Smooth muscle cell (in vitro differentiated cells): ENCODE results near the gene CDK12. TPM values are rescaled to one million over a fixed set of nuclear protein-coding genes. Genes with fewer than 3 reads are reported as not detected.

Experiments
- DNase-seq: peaks from one replicate; lab custom pipeline; 2025; ENCODE audit not compliant: unreplicated experiment; lab: John Stamatoyannopoulos, UW
- H2AFZ ChIP-seq: fragments of 200-600 bp; sonication (generic); 2 replicates; pipeline ENCODE4 v1.6.0; 2016; ENCODE audit warnings: antibody characterized with exemption, low read depth, mild to moderate bottlenecking
- H3F3A ChIP-seq: fragments of 200-600 bp; sonication (generic); 2 replicates; pipeline ENCODE4 v1.6.0; 2017; ENCODE audit warnings: antibody characterized with exemption, low read depth
- H3K27ac ChIP-seq: fragments of 200-600 bp; sonication (generic); 2 replicates; pipeline ENCODE4 v1.5.1; 2016; ENCODE audit warnings: low read depth, mild to moderate bottlenecking
- H3K27me3 ChIP-seq: fragments of 200-600 bp; sonication (generic); 2 replicates; pipeline ENCODE4 v1.6.1; 2016; ENCODE audit warnings: low read depth, mild to moderate bottlenecking
- H3K36me3 ChIP-seq: fragments of 200-600 bp; sonication (generic); 2 replicates; pipeline ENCODE4 v1.5.1; 2016; ENCODE audit warnings: low read depth
- H3K4me1 ChIP-seq: fragments of 200-600 bp; sonication (generic); 2 replicates; pipeline ENCODE4 v1.5.1; 2016; ENCODE audit warnings: low read depth
- H3K4me2 ChIP-seq: fragments of 200-600 bp; sonication (generic); 2 replicates; pipeline ENCODE4 v1.6.0; 2016; ENCODE audit warnings: mild to moderate bottlenecking
- H3K4me3 ChIP-seq: fragments of 200-600 bp; sonication (generic); 2 replicates; pipeline ENCODE4 v1.5.1; 2016; ENCODE audit warnings: mild to moderate bottlenecking
- H3K79me2 ChIP-seq: fragments of 200-600 bp; sonication (generic); 2 replicates; pipeline ENCODE4 v1.6.0; 2016; ENCODE audit warnings: low read depth, mild to moderate bottlenecking
- H3K9ac ChIP-seq: fragments of 200-600 bp; sonication (generic); 2 replicates; pipeline ENCODE4 v1.6.0; 2016; ENCODE audit warnings: low read depth
- H3K9me3 ChIP-seq: fragments of 200-600 bp; sonication (generic); replicated peaks from 2 replicates; pipeline ENCODE4 v1.5.1; 2016; ENCODE audit warnings: low read depth
- H4K20me1 ChIP-seq: fragments of 200-600 bp; sonication (generic); 2 replicates; pipeline ENCODE4 v1.6.0; 2016; ENCODE audit warnings: low read depth
- WGBS: methylation state at CpG from one replicate; pipeline ENCODE4 v1.1.7; 2016; ENCODE audit warnings: low lambda C conversion rate; 5-methylcytosine and 5-hydroxymethylcytosine counted together
- polyA plus RNA-seq: library from polyadenylated mRNA; unstranded; fragments of >200 nt; fragmentation: Nextera tagmentation; extraction: Ambion mirVana; gene quantifications from 2 replicates; pipeline ENCODE4 v1.2.1, GENCODE V29; 2016
- total RNA-seq: library from RNA; depleted of rRNA; stranded (reverse); fragments of >200 nt; gene quantifications from 2 replicates; pipeline ENCODE4 v1.2.3, GENCODE V29; 2014
- TF ChIP-seq, protein P1 (sequence below): fragments of 200-600 bp; sonication (generic); IDR thresholded peaks from 2 replicates; pipeline ENCODE4 v1.5.1; 2017; ENCODE audit warnings: borderline replicate concordance, mild to moderate bottlenecking, antibody characterized with exemption; ENCODE audit not compliant: insufficient read depth, poor library complexity, severe bottlenecking

Gene CDK12
- total and polyA plus RNA-seq, 2 experiments from 2014 or later, result 5.8 to 37.7 TPM

DNA sequence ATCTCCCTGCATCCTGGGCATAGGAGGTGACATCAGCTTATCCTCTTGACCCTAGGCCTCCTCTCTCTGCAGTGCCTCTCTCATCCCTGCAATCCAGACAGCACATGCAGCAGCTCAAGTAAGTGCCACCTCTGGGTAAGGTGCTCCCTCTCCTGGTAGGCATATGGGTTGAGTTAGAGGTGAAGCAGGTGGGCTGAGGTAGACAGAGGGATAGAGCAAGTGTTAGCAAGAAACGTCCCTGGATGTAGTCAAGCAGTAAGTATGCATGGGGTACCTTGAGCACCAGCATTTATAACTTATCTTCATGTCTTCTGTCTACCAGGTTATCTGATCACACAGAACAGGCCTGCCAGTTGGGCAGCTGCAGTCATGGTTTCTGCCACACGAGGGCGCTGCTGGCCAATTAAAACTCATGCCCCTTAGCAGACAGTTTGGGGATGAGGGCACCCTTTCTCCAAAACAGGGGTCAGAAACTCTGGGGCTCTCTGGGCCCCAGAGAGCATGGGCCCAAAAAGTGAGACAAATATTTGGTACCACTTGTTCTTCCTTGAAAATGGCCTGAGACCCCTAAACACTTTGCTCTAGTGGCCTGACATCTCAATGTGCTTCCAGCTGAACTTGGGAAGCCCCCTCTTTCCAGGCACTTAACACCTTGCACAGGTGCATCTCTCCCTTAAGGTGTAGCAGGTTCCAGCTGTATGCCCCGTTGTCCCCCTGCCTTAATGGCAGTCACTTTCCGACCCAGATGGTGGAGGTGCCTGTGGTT lies 86.6 kb downstream of the CDK12 start:
- no peak overlapping the region for H3K4me3 ChIP-seq
- H3K4me2 ChIP-seq, result no peak overlapping the region
- no peaks in the 10 kb centered on the region for H3K36me3 ChIP-seq
- no peaks in the 10 kb centered on the region for H3K27me3 ChIP-seq
- no peaks in the 10 kb centered on the region for H3K4me1 ChIP-seq
- no peak overlapping the region for H3K9ac ChIP-seq
- H2AFZ ChIP-seq, result no peak overlapping the region
- no peak overlapping the region for H3K27ac ChIP-seq
- no peaks in the 10 kb centered on the region for H3K79me2 ChIP-seq
- no peaks in the 10 kb centered on the region for H3K9me3 ChIP-seq
- 29% methylated on average over 5 of the region's 5 CpGs for WGBS
- TF ChIP-seq, protein P1, sequence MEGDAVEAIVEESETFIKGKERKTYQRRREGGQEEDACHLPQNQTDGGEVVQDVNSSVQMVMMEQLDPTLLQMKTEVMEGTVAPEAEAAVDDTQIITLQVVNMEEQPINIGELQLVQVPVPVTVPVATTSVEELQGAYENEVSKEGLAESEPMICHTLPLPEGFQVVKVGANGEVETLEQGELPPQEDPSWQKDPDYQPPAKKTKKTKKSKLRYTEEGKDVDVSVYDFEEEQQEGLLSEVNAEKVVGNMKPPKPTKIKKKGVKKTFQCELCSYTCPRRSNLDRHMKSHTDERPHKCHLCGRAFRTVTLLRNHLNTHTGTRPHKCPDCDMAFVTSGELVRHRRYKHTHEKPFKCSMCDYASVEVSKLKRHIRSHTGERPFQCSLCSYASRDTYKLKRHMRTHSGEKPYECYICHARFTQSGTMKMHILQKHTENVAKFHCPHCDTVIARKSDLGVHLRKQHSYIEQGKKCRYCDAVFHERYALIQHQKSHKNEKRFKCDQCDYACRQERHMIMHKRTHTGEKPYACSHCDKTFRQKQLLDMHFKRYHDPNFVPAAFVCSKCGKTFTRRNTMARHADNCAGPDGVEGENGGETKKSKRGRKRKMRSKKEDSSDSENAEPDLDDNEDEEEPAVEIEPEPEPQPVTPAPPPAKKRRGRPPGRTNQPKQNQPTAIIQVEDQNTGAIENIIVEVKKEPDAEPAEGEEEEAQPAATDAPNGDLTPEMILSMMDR, result peak; percentile 93
- H3F3A ChIP-seq, result no peaks in the 10 kb centered on the region
- peak; percentile 13 for DNase-seq
- no peaks in the 10 kb centered on the region for H4K20me1 ChIP-seq

DNA sequence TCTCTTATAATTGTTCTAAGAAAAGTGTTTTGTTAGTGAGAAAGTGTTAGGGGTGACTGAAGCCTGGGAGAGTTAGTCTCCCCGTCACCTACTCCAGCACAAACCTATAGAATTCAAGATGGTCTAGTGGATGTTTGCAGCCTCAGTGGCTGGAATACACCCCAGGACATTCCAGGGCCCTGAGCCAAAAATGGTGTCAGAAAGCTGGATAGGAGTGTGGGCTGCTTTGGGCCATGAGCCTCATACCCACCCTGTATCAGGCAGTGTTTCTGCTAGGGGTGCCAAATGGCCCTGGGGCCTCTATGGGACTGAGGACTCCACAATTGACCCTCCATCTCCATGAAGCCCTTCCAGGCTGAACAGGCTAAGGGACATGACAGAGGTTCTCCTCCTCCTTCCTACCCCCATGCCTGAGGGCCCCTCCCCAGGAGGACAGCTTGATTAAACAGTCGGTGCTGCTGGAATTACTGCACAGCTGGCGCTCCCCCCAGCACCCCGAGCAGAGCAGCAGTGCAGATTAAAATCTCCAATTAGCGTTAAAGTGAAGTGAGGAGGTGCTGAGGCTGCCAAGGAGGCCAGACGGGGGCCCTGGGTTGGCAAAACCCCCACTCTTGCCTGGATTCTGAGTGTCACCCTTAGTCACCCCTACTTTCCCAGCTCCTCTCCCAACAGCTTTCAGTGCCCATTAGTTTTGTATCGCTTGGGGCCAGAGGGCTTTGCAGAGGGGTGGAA lies 87.4 kb downstream of the CDK12 start:
- H3K27ac ChIP-seq, result no peak overlapping the region
- H3K9ac ChIP-seq, result no peak overlapping the region
- DNase-seq, result no peak
- H4K20me1 ChIP-seq, result no peaks in the 10 kb centered on the region
- H3K4me3 ChIP-seq, result no peak overlapping the region
- H3F3A ChIP-seq, result no peaks in the 10 kb centered on the region
- no peaks in the 10 kb centered on the region for H3K36me3 ChIP-seq
- no peak overlapping the region for H2AFZ ChIP-seq
- no peaks in the 10 kb centered on the region for H3K9me3 ChIP-seq
- no peaks in the 10 kb centered on the region for H3K4me1 ChIP-seq
- H3K4me2 ChIP-seq, result no peak overlapping the region
- TF ChIP-seq, protein P1, result no peak
- H3K27me3 ChIP-seq, result no peaks in the 10 kb centered on the region
- WGBS, result 89% methylated on average over 7 of the region's 7 CpGs
- H3K79me2 ChIP-seq, result no peaks in the 10 kb centered on the region

DNA sequence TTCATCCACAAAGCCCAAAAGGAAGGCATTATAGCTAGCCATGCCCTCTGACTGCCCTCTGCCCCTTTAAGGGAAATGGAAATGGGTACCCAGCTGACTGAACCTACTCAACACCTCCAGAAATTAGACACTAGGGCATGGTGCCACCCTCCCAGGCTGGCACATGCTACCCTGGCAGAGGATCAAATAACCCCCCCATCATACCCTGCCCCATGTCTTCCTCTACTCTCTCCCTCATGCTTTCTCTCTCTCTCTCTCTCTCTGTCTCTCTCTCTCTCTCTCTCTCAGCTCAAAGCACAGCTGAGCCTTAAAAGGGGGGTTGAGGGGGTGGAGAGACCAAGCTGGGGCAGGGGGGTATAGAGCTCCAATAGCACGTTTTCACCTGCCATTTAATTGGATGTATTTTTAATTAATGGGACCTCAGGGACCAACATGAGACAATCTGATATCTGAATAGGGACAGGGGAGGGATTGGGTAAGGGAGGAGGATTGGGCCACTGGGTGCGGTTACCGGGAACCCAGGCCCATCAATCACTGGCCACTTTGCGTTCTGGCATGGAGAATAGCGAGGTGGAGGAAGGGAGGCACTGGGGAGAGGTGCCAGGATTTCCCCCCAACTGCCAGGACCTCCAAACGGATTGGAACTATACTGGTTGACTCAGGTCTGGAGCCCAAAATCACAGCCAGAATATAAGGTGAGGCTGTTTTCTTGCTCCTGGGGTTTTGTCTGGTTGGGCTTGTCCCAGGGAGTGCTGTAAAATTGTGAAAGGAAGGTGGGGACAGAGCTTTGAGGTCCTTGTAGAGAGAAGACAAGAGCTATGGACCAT lies 88.7 kb downstream of the CDK12 start:
- no peaks in the 10 kb centered on the region for H3K79me2 ChIP-seq
- 91% methylated on average over 6 of the region's 6 CpGs for WGBS
- no peak overlapping the region for H3K27ac ChIP-seq
- no peak overlapping the region for H2AFZ ChIP-seq
- H3K36me3 ChIP-seq, result no peaks in the 10 kb centered on the region
- H3F3A ChIP-seq, result no peaks in the 10 kb centered on the region
- no peak for DNase-seq
- no peak overlapping the region for H3K4me2 ChIP-seq
- TF ChIP-seq, protein P1, result no peak
- no peak overlapping the region for H3K4me3 ChIP-seq
- H3K4me1 ChIP-seq, result no peaks in the 10 kb centered on the region
- H4K20me1 ChIP-seq, result no peaks in the 10 kb centered on the region
- H3K9me3 ChIP-seq, result no peaks in the 10 kb centered on the region
- no peak overlapping the region for H3K9ac ChIP-seq
- no peaks in the 10 kb centered on the region for H3K27me3 ChIP-seq
